Endometrium (tissue), 2 donors: ENCODE data around the gene THRA.

Experiments
- FAIRE-seq: peaks from 2 replicates; lab custom pipeline; 2012; peaks lifted over from hg19 to GRCh38; lab: Jason Lieb, UNC
- donor health status: control.
- donor health status: control.

Gene THRA

GRCh38 chr17:40084477-40084876, 21.7 kb downstream of the THRA start:
- FAIRE-seq = no peak

GRCh38 chr17:40086150-40087044, 23.6 kb downstream of the THRA start:
- no peak for FAIRE-seq

GRCh38 chr17:40087049-40087794, 24.5 kb downstream of the THRA start:
- FAIRE-seq = no peak

GRCh38 chr17:40087903-40088718, 25.3 kb downstream of the THRA start:
- no peak for FAIRE-seq

GRCh38 chr17:40089077-40089895, 26.5 kb downstream of the THRA start:
- FAIRE-seq = no peak

- FAIRE-seq = no peak
Measured at GRCh38 chr17:40090237-40091119, 27.7 kb downstream of the THRA start.

- FAIRE-seq = no peak
Measured at GRCh38 chr17:40091691-40092397, 29.1 kb downstream of the THRA start.

- no peak for FAIRE-seq
Measured at GRCh38 chr17:40092581-40092980, 29.8 kb downstream of the THRA start.

- FAIRE-seq = no peak
Measured at GRCh38 chr17:40093005-40093579, 30.3 kb downstream of the THRA start.

GRCh38 chr17:40093580-40094201, 30.9 kb downstream of the THRA start:
- no peak for FAIRE-seq

- FAIRE-seq = no peak
Measured at GRCh38 chr17:40094874-40095273, 32.1 kb downstream of the THRA start.

- no peak for FAIRE-seq
Measured at GRCh38 chr17:40095351-40095943, 32.7 kb downstream of the THRA start.

- FAIRE-seq = no peak
Measured at GRCh38 chr17:40095944-40096791, 33.4 kb downstream of the THRA start.

- FAIRE-seq = no peak
Measured at GRCh38 chr17:40097087-40097486, 34.3 kb downstream of the THRA start.

GRCh38 chr17:40097931-40098845, 35.4 kb downstream of the THRA start:
- FAIRE-seq = no peak

- peak; percentile 84 for FAIRE-seq
Measured at GRCh38 chr17:40098846-40099618, 36.3 kb downstream of the THRA start.
